K562 (cell line): Measurements from ENCODE around the gene TNIK. TPM values are rescaled to one million over a fixed set of nuclear protein-coding genes. Genes with fewer than 3 reads are reported as not detected.

Experiments
- ATAC-seq: fragments of 200-7000 bp; cut with Tn5 transposase; 3 replicates; pipeline ENCODE4 v1.9.1; 2020; ENCODE audit warnings: moderate library complexity
- BruUV-seq: library from RNA; stranded (reverse); fragments of 400-500 nt; replicated peaks from 2 replicates; lab custom pipeline; 2021; lab: Mats Ljungman, UMichigan
- CTCF ChIA-PET: fragments of 300-600 bp; formaldehyde crosslinking; extraction: SDS; loops from one replicate; lab custom pipeline; 2021; ENCODE audit warnings: low intra/inter-chr PET ratio; lab: Yijun Ruan, JAX
- POLR2A ChIA-PET: fragments of 300-600, 350-650 bp; sonication (Branson Sonifier 250); formaldehyde crosslinking; extraction: SDS; loops from one replicate; lab custom pipeline; 2021; ENCODE audit warnings: antibody characterized with exemption, inconsistent platforms; lab: Yijun Ruan, JAX
- DNase-seq, 4 experiments: peaks; one replicate each; pipeline versions ENCODE4 v3.0.0 to v3.0.0-alpha.2; 2011 to 2018; ENCODE audit warnings: low spot score in 3 of 4, mixed read lengths in 3 of 4; ENCODE audit errors: extremely low read depth in 1 of 4
- FAIRE-seq: peaks from 2 replicates; lab custom pipeline; 2011; peaks lifted over from hg19 to GRCh38; lab: Jason Lieb, UNC
- H2AFZ ChIP-seq: 2 replicates; pipeline ENCODE4 v1.6.0; 2011; ENCODE audit warnings: low read depth, low read length, control low read depth, inconsistent platforms
- H3K27ac ChIP-seq: fragments of 200-600 bp; 3 replicates; pipeline ENCODE4 v1.8.0; 2011; ENCODE audit warnings: low read depth, mild to moderate bottlenecking, control low read depth, inconsistent platforms, low read length, moderate library complexity, mixed read lengths; ENCODE audit errors: extremely low read depth
- H3K27me3 ChIP-seq, 2 experiments: fragments of 300-600 bp in 1 of 2; 2 replicates in 1 of 2; 3 replicates in 1 of 2; pipeline versions ENCODE4 v1.6.0 to v1.8.0; 2011; ENCODE audit warnings: inconsistent platforms in 2 of 2, low read length in 2 of 2, mild to moderate bottlenecking in 1 of 2, mixed read lengths in 1 of 2, moderate library complexity in 1 of 2; ENCODE audit not compliant: control insufficient read depth in 2 of 2, insufficient read depth in 2 of 2
- H3K36me3 ChIP-seq: fragments of 300-600 bp; 3 replicates; pipeline ENCODE4 v1.8.0; 2011; ENCODE audit warnings: mild to moderate bottlenecking, low read length, inconsistent platforms; ENCODE audit not compliant: control insufficient read depth, insufficient read depth
- H3K4me1 ChIP-seq, 2 experiments: fragments of 200-600 bp in 1 of 2; replicated peaks in 1 of 2; 2 replicates in 1 of 2; 3 replicates in 1 of 2; pipeline versions ENCODE4 v1.5.1 to v1.8.0; 2011; ENCODE audit warnings: inconsistent platforms in 2 of 2, low read length in 2 of 2, mild to moderate bottlenecking in 1 of 2, mixed read lengths in 1 of 2, moderate library complexity in 1 of 2; ENCODE audit not compliant: control insufficient read depth in 2 of 2, insufficient read depth in 2 of 2
- H3K4me2 ChIP-seq: 2 replicates; pipeline ENCODE4 v1.6.1; 2011; ENCODE audit warnings: low read length, control low read depth, inconsistent platforms, mixed read lengths; ENCODE audit not compliant: insufficient read depth
- H3K4me3 ChIP-seq: fragments of 200-600 bp; sonication (generic), shearing (Covaris generic); 2 replicates; pipeline ENCODE4 v1.5.1; 2016; ENCODE audit warnings: control low read depth, inconsistent platforms
- H3K79me2 ChIP-seq: fragments of 200-600 bp; 3 replicates; pipeline ENCODE4 v1.8.0; 2011; ENCODE audit warnings: low read length, inconsistent platforms; ENCODE audit not compliant: control insufficient read depth, insufficient read depth
- H3K9ac ChIP-seq, 2 experiments: 2 replicates each; pipeline versions ENCODE4 v1.6.0 to v1.6.1; 2011; ENCODE audit warnings: low read depth in 2 of 2, low read length in 2 of 2, control low read depth in 1 of 2, inconsistent platforms in 1 of 2, mild to moderate bottlenecking in 1 of 2, mixed read lengths in 1 of 2; ENCODE audit not compliant: insufficient read depth in 1 of 2
- H3K9me1 ChIP-seq: one replicate; pipeline ENCODE4 v1.6.0; 2011; ENCODE audit warnings: inconsistent platforms, mild to moderate bottlenecking, low read length, moderate library complexity; ENCODE audit not compliant: control insufficient read depth, insufficient read depth
- H3K9me3 ChIP-seq: replicated peaks from 2 replicates; pipeline ENCODE4 v1.5.1; 2011; ENCODE audit warnings: low read depth, low read length, inconsistent platforms; ENCODE audit not compliant: control insufficient read depth, insufficient read depth
- H4K20me1 ChIP-seq: replicated peaks from 2 replicates; pipeline ENCODE4 v1.6.1; 2011; ENCODE audit warnings: low read length, inconsistent platforms, mixed read lengths; ENCODE audit not compliant: control insufficient read depth, insufficient read depth
- DNMT1 ChIP-seq: fragments of 450-650 bp; IDR thresholded peaks from 2 replicates; pipeline ENCODE4 v1.6.1; 2016; ENCODE audit warnings: antibody characterized with exemption, mild to moderate bottlenecking
- NR2C2 ChIP-seq, 2 experiments: fragments of 200-800 bp in 1 of 2; sonication (Bioruptor generic) in 1 of 2; sonication (generic) in 1 of 2; formaldehyde crosslinking in 1 of 2; IDR thresholded peaks; 2 replicates each; pipeline versions ENCODE4 v1.6.1 to v1.8.0; 2016 to 2022; ENCODE audit warnings: mild to moderate bottlenecking in 1 of 2, missing compliant biosample characterization in 1 of 2, missing genetic modification characterization in 1 of 2, missing genetic modification reagents in 1 of 2
- NR3C1 ChIP-seq: sonication (generic); formaldehyde crosslinking; IDR thresholded peaks from 2 replicates; pipeline ENCODE4 v1.8.1; 2022; ENCODE audit warnings: missing genetic modification reagents
- RBM17 ChIP-seq: fragments of 200-400 bp; formaldehyde crosslinking; IDR thresholded peaks from 2 replicates; pipeline ENCODE4 v1.6.1; 2017; ENCODE audit warnings: low read depth, mild to moderate bottlenecking, low read length, borderline replicate concordance
- TBL1XR1 ChIP-seq, 2 experiments: IDR thresholded peaks; 2 replicates each; pipeline ENCODE4 v1.6.1; 2012; ENCODE audit warnings: improper control_type of control experiment in 2 of 2, low read length in 2 of 2, mild to moderate bottlenecking in 1 of 2
- ZNF431 ChIP-seq: sonication (generic); formaldehyde crosslinking; IDR thresholded peaks from 2 replicates; pipeline ENCODE4 v1.8.0; 2022; ENCODE audit warnings: mild to moderate bottlenecking, missing genetic modification reagents
- ZNF766 ChIP-seq: fragments of 200-800 bp; sonication (Bioruptor generic); conservative IDR thresholded peaks from 2 replicates; pipeline ENCODE4 v1.6.1; 2016; ENCODE audit warnings: missing genetic modification characterization, missing compliant biosample characterization
- WGBS: fragments of 100-300 bp; shearing (Covaris generic); methylation state at CpG from one replicate; pipeline ENCODE4 v1.1.6; 2016; ENCODE audit warnings: low coverage, mixed read lengths; ENCODE audit not compliant: insufficient coverage; ENCODE audit errors: missing lambda C conversion rate; 5-methylcytosine and 5-hydroxymethylcytosine counted together
- in situ Hi-C: fragments of 300-500 bp; cut with MboI; formaldehyde crosslinking; loops from 4 replicates; pipeline ENCODE4 v1.15.0; 2018; ENCODE audit warnings: inconsistent platforms, mixed read lengths
- intact Hi-C: fragments of 100-400 bp; cut with micrococcal nuclease; formaldehyde crosslinking; loops from 2 replicates; pipeline ENCODE4 v1.14.2; 2022
- polyA plus RNA-seq, 8 experiments: library from polyadenylated mRNA; depleted of rRNA in 4 of 8; stranded (reverse) in 5 of 8; unstranded in 3 of 8; fragments of >200 nt; fragmentation: Nextera tagmentation in 2 of 8; fragmentation: Illumina TruSeq in 1 of 8; extraction: Ambion mirVana in 2 of 8; extraction: Trizol in 1 of 8; gene quantifications; 2 replicates each; pipeline versions ENCODE4 v1.2.1 to v1.2.3, GENCODE V29; 2011 to 2014; ENCODE audit warnings: inconsistent platforms in 1 of 8, missing spikeins in 1 of 8
- total RNA-seq, 7 experiments: library from RNA; depleted of rRNA in 6 of 7; stranded (reverse); fragments of >200 nt in 6 of 7; fragmentation: Illumina TruSeq in 2 of 7; extraction: Trizol in 2 of 7; gene quantifications; 2 replicates each; pipeline versions ENCODE4 v1.2.1 to v1.2.3, GENCODE V29; 2011 to 2021; ENCODE audit warnings: low replicate concordance in 1 of 7
- TF ChIP-seq, protein P1 (sequence below): fragments of 450-650 bp; IDR thresholded peaks from 2 replicates; pipeline ENCODE4 v1.7.1; 2018; ENCODE audit warnings: mild to moderate bottlenecking, low read depth; ENCODE audit not compliant: partially characterized antibody
- TF ChIP-seq, protein P2 (sequence below): IDR thresholded peaks from 2 replicates; pipeline ENCODE4 v1.6.1; 2011; ENCODE audit not compliant: insufficient read length; ENCODE audit errors: extremely low read depth
- TF ChIP-seq, protein P3 (sequence below): fragments of 450-650 bp; IDR thresholded peaks from 2 replicates; pipeline ENCODE4 v1.6.1; 2016; ENCODE audit warnings: low read depth, mild to moderate bottlenecking, moderate library complexity

Gene TNIK
- total and polyA plus RNA-seq, 9 of the 15 experiments (the other 6 are each of a cell fraction or from before 2014, with no cell fraction given), result 6.6 to 39.0 (median 24.7) TPM

DNA sequence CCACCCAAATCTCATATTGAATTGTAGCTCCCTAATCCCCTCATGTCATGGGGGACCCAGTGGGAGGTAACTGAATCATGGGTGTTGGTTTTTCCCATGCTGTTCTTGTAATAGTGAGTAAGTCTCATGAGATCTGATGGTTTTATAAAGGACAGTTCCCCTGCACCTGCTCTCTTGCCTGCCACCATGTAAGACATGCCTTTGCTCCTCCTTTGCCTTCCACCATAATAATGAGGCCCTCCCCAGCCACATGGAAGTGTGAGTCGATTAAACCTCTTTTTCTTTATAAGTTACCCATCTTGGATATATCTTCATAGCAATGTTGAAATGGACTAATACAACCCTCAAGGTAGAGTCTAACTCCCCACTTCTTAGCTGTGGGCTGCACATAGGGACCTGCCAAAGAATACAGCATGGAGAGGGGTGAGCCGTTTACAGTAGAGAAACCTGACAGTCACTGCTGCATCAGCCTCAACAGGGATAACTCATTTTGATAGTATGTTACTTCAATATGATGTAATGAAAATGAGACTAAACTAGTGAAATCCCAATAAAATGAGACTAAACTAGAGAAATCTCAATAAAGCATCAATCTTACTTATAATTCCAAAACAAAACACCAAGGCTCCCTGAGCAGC lies 117.3 kb downstream of the TNIK start:
- POLR2A ChIA-PET, result interaction anchor here (0.6 kb wide), 1 partner anchor 346 kb away, joined by 3 read pairs; no protein-coding TSS in a partner anchor
- TF ChIP-seq TBL1XR1 (IDR thresholded peaks at IDR 0.05; ENCODE audit: low read length in 2 of 2) (no peak), ZNF431 (CRISPR knock-in tag) (peak; percentile 96), NR3C1 (CRISPR knock-in tag) (no peak), ZNF766 (CRISPR knock-in tag) (0 out of 2 replicates have a peak, but pooled peaks have one; percentile 25)
- H3K36me3 ChIP-seq, result no peaks in the 10 kb centered on the region; the same call in 2 of the 3 replicates
- H3K27me3 ChIP-seq, result no peaks in the 10 kb centered on the region
- no peak overlapping the region for H3K9ac ChIP-seq
- H3K4me1 ChIP-seq, result peaks cover 6 to 15% of the 10 kb centered on the region in 2 experiments; a peak in 4 of 5 replicates
- WGBS, result 82% methylated on average over 2 of the region's 2 CpGs
- no peak overlapping the region for H3K4me3 ChIP-seq
- intact Hi-C loops (no loop called here), in situ Hi-C loops (no loop called here)
- FAIRE-seq (no peak), DNase-seq (no peak), ATAC-seq (no peak)
- no TSS peak for BruUV-seq
- no peak overlapping the region for H3K4me2 ChIP-seq
- H3K9me1 ChIP-seq, result no peaks in the 10 kb centered on the region
- H3K27ac ChIP-seq, result no peak overlapping the region
- no peaks in the 10 kb centered on the region for H3K9me3 ChIP-seq
- peaks cover 8% of the 10 kb centered on the region; the same call in 2 of the 3 replicates for H3K79me2 ChIP-seq
- H4K20me1 ChIP-seq, result no peaks in the 10 kb centered on the region
- no peak overlapping the region for H2AFZ ChIP-seq
- CTCF ChIA-PET, result no interaction called here

DNA sequence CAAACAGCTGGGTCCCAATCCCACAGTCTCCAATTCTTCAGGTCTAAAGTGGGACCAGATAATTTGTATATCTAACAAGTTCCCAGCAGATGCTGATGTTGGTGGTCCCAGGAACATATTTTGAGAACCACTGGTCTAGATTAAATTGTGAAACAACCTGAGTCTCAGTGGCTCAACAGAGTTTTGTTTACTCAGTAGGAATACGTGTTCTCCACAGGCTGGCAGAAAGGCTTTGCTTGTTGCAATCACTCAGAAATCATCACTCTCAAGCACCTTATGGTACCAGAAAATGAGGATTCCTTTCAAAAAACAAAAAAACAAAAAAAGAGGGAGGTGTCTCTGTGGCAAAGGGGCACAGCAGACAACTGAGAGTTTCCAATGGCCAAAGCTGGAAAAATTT lies 118.0 kb downstream of the TNIK start:
- Histone ChIP-seq H3K9me3 (no peaks in the 10 kb centered on the region), H3K4me2 (no peak overlapping the region), H3K9me1 (no peaks in the 10 kb centered on the region), H2AFZ (no peak overlapping the region), H3K79me2 (peaks cover 8% of the 10 kb centered on the region; the same call in 2 of the 3 replicates), H3K4me3 (no peak overlapping the region), H3K9ac (no peak overlapping the region), H3K4me1 (peaks cover 5 to 8% of the 10 kb centered on the region in 2 experiments; a peak in 4 of 5 replicates), H3K36me3 (no peaks in the 10 kb centered on the region; the same call in 2 of the 3 replicates), H4K20me1 (no peaks in the 10 kb centered on the region), H3K27ac (no peak overlapping the region), H3K27me3 (no peaks in the 10 kb centered on the region)
- CTCF ChIA-PET, result no interaction called here
- WGBS, result 100% methylated on average over 1 of the region's 1 CpG
- DNase-seq (no peak), FAIRE-seq (no peak), ATAC-seq (no peak)
- intact Hi-C loops (no loop called here), in situ Hi-C loops (no loop called here)
- BruUV-seq, result no TSS peak
- POLR2A ChIA-PET, result interaction anchor here (0.6 kb wide), 1 partner anchor 347 kb away, joined by 3 read pairs; no protein-coding TSS in a partner anchor
- TF ChIP-seq, protein P1, sequence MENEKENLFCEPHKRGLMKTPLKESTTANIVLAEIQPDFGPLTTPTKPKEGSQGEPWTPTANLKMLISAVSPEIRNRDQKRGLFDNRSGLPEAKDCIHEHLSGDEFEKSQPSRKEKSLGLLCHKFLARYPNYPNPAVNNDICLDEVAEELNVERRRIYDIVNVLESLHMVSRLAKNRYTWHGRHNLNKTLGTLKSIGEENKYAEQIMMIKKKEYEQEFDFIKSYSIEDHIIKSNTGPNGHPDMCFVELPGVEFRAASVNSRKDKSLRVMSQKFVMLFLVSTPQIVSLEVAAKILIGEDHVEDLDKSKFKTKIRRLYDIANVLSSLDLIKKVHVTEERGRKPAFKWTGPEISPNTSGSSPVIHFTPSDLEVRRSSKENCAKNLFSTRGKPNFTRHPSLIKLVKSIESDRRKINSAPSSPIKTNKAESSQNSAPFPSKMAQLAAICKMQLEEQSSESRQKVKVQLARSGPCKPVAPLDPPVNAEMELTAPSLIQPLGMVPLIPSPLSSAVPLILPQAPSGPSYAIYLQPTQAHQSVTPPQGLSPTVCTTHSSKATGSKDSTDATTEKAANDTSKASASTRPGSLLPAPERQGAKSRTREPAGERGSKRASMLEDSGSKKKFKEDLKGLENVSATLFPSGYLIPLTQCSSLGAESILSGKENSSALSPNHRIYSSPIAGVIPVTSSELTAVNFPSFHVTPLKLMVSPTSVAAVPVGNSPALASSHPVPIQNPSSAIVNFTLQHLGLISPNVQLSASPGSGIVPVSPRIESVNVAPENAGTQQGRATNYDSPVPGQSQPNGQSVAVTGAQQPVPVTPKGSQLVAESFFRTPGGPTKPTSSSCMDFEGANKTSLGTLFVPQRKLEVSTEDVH, result no peak
- TF ChIP-seq RBM17 (no peak), DNMT1 (no peak), NR2C2 (CRISPR knock-in tag; IDR thresholded peaks at IDR 0.05) (no peak), NR2C2 (tag; IDR thresholded peaks at IDR 0.05) (no peak)
- TF ChIP-seq, protein P2, sequence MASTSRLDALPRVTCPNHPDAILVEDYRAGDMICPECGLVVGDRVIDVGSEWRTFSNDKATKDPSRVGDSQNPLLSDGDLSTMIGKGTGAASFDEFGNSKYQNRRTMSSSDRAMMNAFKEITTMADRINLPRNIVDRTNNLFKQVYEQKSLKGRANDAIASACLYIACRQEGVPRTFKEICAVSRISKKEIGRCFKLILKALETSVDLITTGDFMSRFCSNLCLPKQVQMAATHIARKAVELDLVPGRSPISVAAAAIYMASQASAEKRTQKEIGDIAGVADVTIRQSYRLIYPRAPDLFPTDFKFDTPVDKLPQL, result no peak
- TF ChIP-seq, protein P3, sequence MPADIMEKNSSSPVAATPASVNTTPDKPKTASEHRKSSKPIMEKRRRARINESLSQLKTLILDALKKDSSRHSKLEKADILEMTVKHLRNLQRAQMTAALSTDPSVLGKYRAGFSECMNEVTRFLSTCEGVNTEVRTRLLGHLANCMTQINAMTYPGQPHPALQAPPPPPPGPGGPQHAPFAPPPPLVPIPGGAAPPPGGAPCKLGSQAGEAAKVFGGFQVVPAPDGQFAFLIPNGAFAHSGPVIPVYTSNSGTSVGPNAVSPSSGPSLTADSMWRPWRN, result no peak
